Neuronal stem cell (in vitro differentiated cells): ENCODE results near the gene MIB1.

Experiments
- DNase-seq: peaks from one replicate; pipeline ENCODE4 v3.0.0-alpha.2; 2013; ENCODE audit warnings: low spot score
- H2AFZ ChIP-seq: one replicate; pipeline ENCODE4 v1.6.1; 2013; ENCODE audit warnings: mild to moderate bottlenecking, low read length, inconsistent platforms
- H2AK5ac ChIP-seq: 2 replicates; pipeline ENCODE4 v1.6.1; 2013; ENCODE audit warnings: low read depth, mild to moderate bottlenecking, inconsistent platforms, low read length, moderate library complexity, mixed read lengths
- H2BK120ac ChIP-seq: 2 replicates; pipeline ENCODE4 v1.6.1; 2013; ENCODE audit warnings: low read depth, mild to moderate bottlenecking, inconsistent platforms, low read length, moderate library complexity, mixed read lengths
- H2BK12ac ChIP-seq: one replicate; pipeline ENCODE4 v1.6.1; 2013; ENCODE audit warnings: low read length, inconsistent platforms
- H2BK15ac ChIP-seq: 2 replicates; pipeline ENCODE4 v1.6.1; 2013; ENCODE audit warnings: mild to moderate bottlenecking, low read length, inconsistent platforms, mixed read lengths
- H2BK5ac ChIP-seq: one replicate; pipeline ENCODE4 v1.6.1; 2013; ENCODE audit warnings: inconsistent platforms, mild to moderate bottlenecking, low read length, moderate library complexity
- H3K14ac ChIP-seq: one replicate; pipeline ENCODE4 v1.6.1; 2013; ENCODE audit warnings: low read length, inconsistent platforms
- H3K18ac ChIP-seq: 2 replicates; pipeline ENCODE4 v1.6.1; 2013; ENCODE audit warnings: low read length, inconsistent platforms
- H3K23ac ChIP-seq: 2 replicates; pipeline ENCODE4 v1.6.1; 2013; ENCODE audit warnings: low read depth, mild to moderate bottlenecking, mixed read lengths, low read length, inconsistent platforms; ENCODE audit not compliant: poor library complexity
- H3K27ac ChIP-seq: replicated peaks from 3 replicates; pipeline ENCODE4 v1.5.1; 2013; ENCODE audit warnings: low read length, inconsistent platforms
- H3K27me3 ChIP-seq, 3 experiments: 2 replicates each; pipeline ENCODE4 v1.6.1; 2013; ENCODE audit warnings: low read length in 3 of 3, mild to moderate bottlenecking in 2 of 3, inconsistent platforms in 1 of 3, low read depth in 1 of 3, mixed read lengths in 1 of 3, moderate library complexity in 1 of 3; ENCODE audit not compliant: control insufficient read depth in 3 of 3, insufficient read depth in 3 of 3
- H3K36me3 ChIP-seq, 2 donors: replicated peaks in 1 of 2; 2 replicates each; pipeline ENCODE4 v1.6.1; 2013; ENCODE audit warnings: low read length in 2 of 2; ENCODE audit not compliant: control insufficient read depth in 2 of 2, insufficient read depth in 2 of 2
- H3K4ac ChIP-seq: 2 replicates; pipeline ENCODE4 v1.6.1; 2013; ENCODE audit warnings: inconsistent platforms, mild to moderate bottlenecking, low read length, moderate library complexity
- H3K4me1 ChIP-seq, 2 donors: 1 replicate in 1 of 2; 2 replicates in 1 of 2; pipeline ENCODE4 v1.6.1; 2013; ENCODE audit warnings: low read length in 2 of 2, low read depth in 1 of 2; ENCODE audit not compliant: control insufficient read depth in 2 of 2, insufficient read depth in 1 of 2
- H3K4me2 ChIP-seq: one replicate; pipeline ENCODE4 v1.6.1; 2013; ENCODE audit warnings: mild to moderate bottlenecking, low read length, inconsistent platforms; ENCODE audit not compliant: insufficient read depth, poor library complexity, severe bottlenecking
- H3K4me3 ChIP-seq, 2 donors: 2 replicates each; pipeline ENCODE4 v1.5.1; 2013; ENCODE audit warnings: low read length in 2 of 2, mild to moderate bottlenecking in 2 of 2, inconsistent platforms in 1 of 2, moderate library complexity in 1 of 2
- H3K79me1 ChIP-seq: one replicate; pipeline ENCODE4 v1.6.1; 2013; ENCODE audit warnings: low read depth, mild to moderate bottlenecking, inconsistent platforms, low read length, moderate library complexity
- H3K9ac ChIP-seq: one replicate; pipeline ENCODE4 v1.6.1; 2013; ENCODE audit warnings: mild to moderate bottlenecking, low read depth, low read length, inconsistent platforms; ENCODE audit not compliant: poor library complexity
- H3K9me3 ChIP-seq, 2 donors: replicated peaks in 1 of 2; 2 replicates each; pipeline versions ENCODE3 to v1.6.1; 2013; ENCODE audit warnings: low read length in 2 of 2, mild to moderate bottlenecking in 2 of 2, inconsistent platforms in 1 of 2, low read depth in 1 of 2, mixed read lengths in 1 of 2, moderate library complexity in 1 of 2; ENCODE audit not compliant: control insufficient read depth in 2 of 2, insufficient read depth in 1 of 2
- H4K8ac ChIP-seq: one replicate; pipeline ENCODE4 v1.6.1; 2013; ENCODE audit warnings: low read depth, mild to moderate bottlenecking, inconsistent platforms, low read length, moderate library complexity
- H4K91ac ChIP-seq: one replicate; pipeline ENCODE4 v1.6.1; 2013; ENCODE audit warnings: low read length, low read depth, mild to moderate bottlenecking, inconsistent platforms; ENCODE audit not compliant: poor library complexity
- WGBS, 2 donors: extraction: QIAGEN DNeasy Blood & Tissue Kit; methylation state at CpG; one replicate each; pipeline ENCODE4 v1.1.7; 2013; ENCODE audit warnings: missing lambda C conversion rate in 2 of 2, mixed read lengths in 1 of 2; ENCODE audit not compliant: insufficient read length in 2 of 2, insufficient replicate concordance in 1 of 2; ENCODE audit errors: extremely low coverage in 2 of 2; 5-methylcytosine and 5-hydroxymethylcytosine counted together

MIB1 gene

DNA sequence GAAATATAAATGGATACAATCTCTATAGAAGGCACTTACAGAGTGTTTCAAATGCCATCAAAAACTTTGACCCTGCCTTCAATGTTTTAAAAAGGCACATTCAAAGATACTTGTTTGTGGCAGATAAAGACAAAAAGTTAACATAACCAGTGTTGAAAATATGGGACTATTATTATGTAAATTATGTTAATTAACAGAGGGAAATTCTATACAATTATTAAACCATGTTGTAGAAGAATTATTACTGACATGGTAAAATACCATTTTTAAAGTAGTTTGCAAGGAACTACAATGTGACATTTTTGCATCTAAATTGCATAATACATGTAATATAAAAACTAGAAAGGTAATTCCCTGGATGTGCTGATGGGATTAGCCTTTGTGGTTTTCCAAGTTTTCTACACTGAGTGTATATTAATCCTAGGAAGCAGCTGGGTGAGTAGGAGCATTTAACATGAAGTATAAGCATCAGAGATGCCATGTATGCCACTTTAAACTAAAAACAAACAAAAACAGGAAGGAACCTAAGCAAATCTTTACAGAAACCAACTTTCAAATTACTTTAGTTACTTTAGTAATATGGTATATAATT lies 21.7 kb downstream of the MIB1 start:
- H3K4ac ChIP-seq, result no peak overlapping the region
- no peak overlapping the region for H2AFZ ChIP-seq
- H2BK15ac ChIP-seq, result no peak overlapping the region
- no peak overlapping the region for H3K27ac ChIP-seq
- H3K14ac ChIP-seq, result no peak overlapping the region
- H3K4me2 ChIP-seq, result no peak overlapping the region
- H3K27me3 ChIP-seq, result no peaks in the 10 kb centered on the region
- H2BK5ac ChIP-seq, result no peak overlapping the region
- peaks cover 6 to 21% of the 10 kb centered on the region in 2 donors for H3K4me1 ChIP-seq
- DNase-seq, result no peak
- no peak overlapping the region for H4K8ac ChIP-seq
- H3K36me3 ChIP-seq, result peaks cover 3 to 20% of the 10 kb centered on the region in 2 donors
- H3K23ac ChIP-seq, result no peak overlapping the region
- H3K9me3 ChIP-seq, result no peaks in the 10 kb centered on the region
- H4K91ac ChIP-seq, result no peak overlapping the region
- no peak overlapping the region for H3K18ac ChIP-seq
- H2BK12ac ChIP-seq, result no peak overlapping the region
- no peak overlapping the region for H2AK5ac ChIP-seq
- H2BK120ac ChIP-seq, result no peak overlapping the region
- H3K4me3 ChIP-seq, result no peak overlapping the region
- H3K9ac ChIP-seq, result no peak overlapping the region
- no peaks in the 10 kb centered on the region for H3K79me1 ChIP-seq

DNA sequence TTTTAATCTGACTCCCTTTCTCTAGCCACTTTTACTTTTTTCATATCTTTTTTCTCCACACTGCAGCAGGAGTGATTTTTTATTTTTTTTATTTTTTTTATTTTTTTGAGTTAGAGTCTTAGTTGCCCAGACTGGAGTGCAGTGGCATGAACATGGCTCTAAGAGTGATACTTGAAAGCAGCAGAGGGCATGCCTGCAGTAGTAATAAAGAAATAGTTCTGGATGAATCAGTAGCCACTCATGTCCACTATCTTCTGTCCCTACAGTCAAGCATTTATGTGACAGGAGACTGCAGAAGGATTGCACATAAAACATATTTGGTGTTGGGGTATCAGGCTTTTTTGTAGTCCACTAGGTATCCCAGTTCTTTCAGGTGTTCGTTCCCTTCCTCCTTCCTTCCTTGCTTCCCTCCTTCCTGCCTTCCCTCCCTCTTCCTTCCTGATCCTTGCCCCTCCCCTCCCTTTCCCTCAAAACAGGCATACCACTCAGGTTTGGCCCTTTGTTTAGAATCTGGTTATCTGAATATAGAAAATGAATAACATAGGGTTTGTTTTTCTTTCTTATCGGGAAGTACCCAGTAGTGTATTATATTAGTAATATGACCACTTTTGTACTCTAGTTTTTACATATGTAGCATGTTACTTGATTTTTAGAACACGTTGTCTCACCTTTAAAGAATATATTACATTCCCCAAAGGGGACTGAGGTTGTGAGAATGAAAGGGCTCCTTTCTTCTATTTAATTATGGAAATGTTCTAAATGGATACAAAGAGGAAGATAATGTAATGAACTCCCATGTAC lies 23.5 kb downstream of the MIB1 start:
- no peak overlapping the region for H2BK15ac ChIP-seq
- no peaks in the 10 kb centered on the region for H3K9me3 ChIP-seq
- H2BK12ac ChIP-seq, result no peak overlapping the region
- no peak overlapping the region for H3K4ac ChIP-seq
- peaks cover 11 to 37% of the 10 kb centered on the region in 2 donors for H3K36me3 ChIP-seq
- H3K23ac ChIP-seq, result no peak overlapping the region
- H3K18ac ChIP-seq, result no peak overlapping the region
- no peak overlapping the region for H3K14ac ChIP-seq
- no CpG with 5 or more reads among the region's 3 CpGs for WGBS, 2 donors
- H2AK5ac ChIP-seq, result no peak overlapping the region
- no peak overlapping the region for H3K27ac ChIP-seq
- H2BK120ac ChIP-seq, result no peak overlapping the region
- no peak overlapping the region for H4K8ac ChIP-seq
- H2AFZ ChIP-seq, result no peak overlapping the region
- no peak overlapping the region for H3K4me2 ChIP-seq
- H2BK5ac ChIP-seq, result no peak overlapping the region
- H3K9ac ChIP-seq, result no peak overlapping the region
- H4K91ac ChIP-seq, result no peak overlapping the region
- H3K27me3 ChIP-seq, result no peaks in the 10 kb centered on the region
- H3K4me3 ChIP-seq, result no peak overlapping the region
- H3K4me1 ChIP-seq, result peaks cover 6 to 21% of the 10 kb centered on the region in 2 donors
- no peaks in the 10 kb centered on the region for H3K79me1 ChIP-seq
- no peak for DNase-seq

DNA sequence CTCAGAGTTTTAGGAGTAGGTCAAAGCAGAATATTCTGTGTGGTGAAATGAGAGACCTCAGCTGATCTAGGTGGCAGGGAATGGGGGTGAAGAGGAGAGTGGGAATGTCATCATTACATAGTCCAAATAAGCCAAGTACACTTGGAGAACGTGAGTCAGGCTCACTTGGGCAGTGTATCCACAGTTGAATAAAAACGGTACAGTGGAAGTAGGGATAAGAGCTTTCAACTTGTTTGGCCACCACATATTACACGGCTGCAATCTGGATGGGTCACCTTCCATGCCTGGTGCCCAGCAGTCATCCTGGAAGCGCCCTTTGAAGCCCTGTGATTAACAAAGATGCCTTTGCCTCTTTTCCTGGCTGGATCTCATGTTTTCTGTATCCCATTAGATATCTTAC lies 28.6 kb downstream of the MIB1 start:
- no peak overlapping the region for H3K27ac ChIP-seq
- no peak overlapping the region for H2BK12ac ChIP-seq
- no peak overlapping the region for H4K91ac ChIP-seq
- H4K8ac ChIP-seq, result no peak overlapping the region
- no peak overlapping the region for H3K4me3 ChIP-seq
- H2BK5ac ChIP-seq, result no peak overlapping the region
- no peak overlapping the region for H3K4ac ChIP-seq
- H3K9me3 ChIP-seq, result no peaks in the 10 kb centered on the region
- H3K27me3 ChIP-seq, result no peaks in the 10 kb centered on the region
- H3K9ac ChIP-seq, result no peak overlapping the region
- no peaks in the 10 kb centered on the region for H3K79me1 ChIP-seq
- H2AK5ac ChIP-seq, result no peak overlapping the region
- H2AFZ ChIP-seq, result no peak overlapping the region
- H3K4me1 ChIP-seq, result no peaks in the 10 kb centered on the region
- DNase-seq, result no peak
- WGBS, 2 donors, result no CpG with 5 or more reads among the region's 4 CpGs
- H3K4me2 ChIP-seq, result no peak overlapping the region
- H3K36me3 ChIP-seq, result peaks cover 20 to 85% of the 10 kb centered on the region in 2 donors
- H3K18ac ChIP-seq, result no peak overlapping the region
- H2BK15ac ChIP-seq, result no peak overlapping the region
- H2BK120ac ChIP-seq, result no peak overlapping the region
- H3K23ac ChIP-seq, result no peak overlapping the region
- H3K14ac ChIP-seq, result no peak overlapping the region

DNA sequence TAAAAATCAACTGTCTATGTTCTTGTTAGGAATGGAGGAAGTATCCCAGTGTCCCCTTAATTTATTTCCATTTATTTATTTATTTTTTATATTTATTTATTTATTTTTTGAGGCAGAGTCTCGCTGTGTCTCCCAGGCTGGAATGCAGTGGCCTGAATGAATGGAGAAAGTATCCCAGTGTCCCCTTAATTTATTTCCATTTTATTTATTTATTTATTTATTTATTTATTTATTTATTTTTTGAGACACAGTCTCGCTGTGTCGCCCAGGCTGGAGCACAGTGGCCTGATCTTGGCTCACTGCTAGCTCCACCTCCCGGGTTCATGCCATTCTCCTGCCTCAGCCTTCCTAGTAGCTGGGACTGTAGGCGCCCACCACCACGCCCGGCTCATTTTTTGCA lies 34.1 kb downstream of the MIB1 start:
- peaks cover 11 to 92% of the 10 kb centered on the region in 2 donors for H3K36me3 ChIP-seq
- WGBS, 2 donors, result no CpG with 5 or more reads among the region's 7 CpGs

More for the DNA sequence above, 34.1 kb downstream of the MIB1 start:
- Histone ChIP-seq H3K23ac (no peak overlapping the region), H2AK5ac (no peak overlapping the region), H2BK5ac (no peak overlapping the region), H3K27ac (no peak overlapping the region), H2BK15ac (no peak overlapping the region), H3K79me1 (no peaks in the 10 kb centered on the region), H3K18ac (no peak overlapping the region), H3K4me3 (no peak overlapping the region), H3K9me3 (no peaks in the 10 kb centered on the region), H3K14ac (no peak overlapping the region), H2BK120ac (no peak overlapping the region), H3K4me1 (no peaks in the 10 kb centered on the region), H2BK12ac (no peak overlapping the region), H3K4ac (no peak overlapping the region), H2AFZ (no peak overlapping the region), H3K27me3 (no peaks in the 10 kb centered on the region), H3K9ac (no peak overlapping the region), H4K8ac (no peak overlapping the region), H3K4me2 (no peak overlapping the region), H4K91ac (no peak overlapping the region)
- DNase-seq, result no peak
